Measurements from ENCODE around the gene AMDHD2.

- no peak for TF ChIP-seq CTCF (conservative IDR thresholded peaks at IDR 0.05; ENCODE audit: low read length)
- no peak for TF ChIP-seq EZH2phosphoT487 (IDR thresholded peaks at IDR 0.05; ENCODE audit: borderline replicate concordance)
These were observed 11.7 kb downstream of the AMDHD2 start for GRCh38 chr16:2531696-2532493.
